ENCODE data around the gene PLVAP.
A peak's percentile ranks its signal among the peaks of the same experiment; 100 is the strongest.

PLVAP gene

GRCh38 chr19:17333611-17334413, 43.3 kb downstream of the PLVAP start (continued):
- no peak for TF ChIP-seq AEBP2 (tag by site-specific recombination; IDR thresholded peaks at IDR 0.05; ENCODE audit: borderline replicate concordance)
- TF ChIP-seq ZNF792 (tag by site-specific recombination; IDR thresholded peaks at IDR 0.05), result no peak
- 0 out of 2 replicates have a peak, but pooled peaks have one; percentile 33 for TF ChIP-seq ZNF610 (tag by site-specific recombination; IDR thresholded peaks at IDR 0.05; ENCODE audit: borderline replicate concordance)
- no peak for TF ChIP-seq ZNF112 (tag by site-specific recombination; IDR thresholded peaks at IDR 0.05)
- TF ChIP-seq ZSCAN5A (tag by site-specific recombination; IDR thresholded peaks at IDR 0.05), result 0 out of 2 replicates have a peak, but pooled peaks have one; percentile 28
- TF ChIP-seq ZNF48 (tag by site-specific recombination; IDR thresholded peaks at IDR 0.05), result no peak
- TF ChIP-seq TCF7L2 (IDR thresholded peaks at IDR 0.05; ENCODE audit: borderline replicate concordance, low read depth, low read length), result no peak
- no peak for TF ChIP-seq ZNF157 (tag by site-specific recombination; IDR thresholded peaks at IDR 0.05)
- TF ChIP-seq ZNF23 (tag by site-specific recombination; IDR thresholded peaks at IDR 0.05; ENCODE audit: borderline replicate concordance), result no peak
- no peak for TF ChIP-seq SETDB1 (IDR thresholded peaks at IDR 0.05; ENCODE audit: insufficient read length, low read length)
- no peak for TF ChIP-seq ZNF423 (tag by site-specific recombination; IDR thresholded peaks at IDR 0.05)
- TF ChIP-seq HIC1 (tag by site-specific recombination; IDR thresholded peaks at IDR 0.05), result peak; percentile 48
- no peak for TF ChIP-seq ZNF266 (tag by site-specific recombination; IDR thresholded peaks at IDR 0.05; ENCODE audit: low read depth)
- TF ChIP-seq ZEB2 (tag by site-specific recombination; IDR thresholded peaks at IDR 0.05), result peak; percentile 90
- TF ChIP-seq ZBTB26 (tag by site-specific recombination; optimal IDR thresholded peaks at IDR 0.05), result no peak
- 0 out of 2 replicates have a peak, but pooled peaks have one; percentile 40 for TF ChIP-seq ZNF121 (tag by site-specific recombination; IDR thresholded peaks at IDR 0.05)
- TF ChIP-seq ZNF391 (tag by site-specific recombination; IDR thresholded peaks at IDR 0.05; ENCODE audit: borderline replicate concordance, low read depth), result 0 out of 2 replicates have a peak, but pooled peaks have one; percentile 59
- TF ChIP-seq BCL6B (tag by site-specific recombination; IDR thresholded peaks at IDR 0.05), result no peak
- TF ChIP-seq SALL2 (tag by site-specific recombination; IDR thresholded peaks at IDR 0.05; ENCODE audit: borderline replicate concordance), result no peak
- no peak; the same call in 1 of the 2 replicates for TF ChIP-seq ZBTB48 (tag by site-specific recombination; IDR thresholded peaks at IDR 0.05)
- TF ChIP-seq ZNF362 (tag by site-specific recombination; IDR thresholded peaks at IDR 0.05), result no peak
- TF ChIP-seq SCRT1 (tag by site-specific recombination; IDR thresholded peaks at IDR 0.05; ENCODE audit: borderline replicate concordance), result no peak
- no peak for TF ChIP-seq ZNF302 (tag by site-specific recombination; IDR thresholded peaks at IDR 0.05; ENCODE audit: low read depth)
- TF ChIP-seq OVOL3 (tag by site-specific recombination; IDR thresholded peaks at IDR 0.05), result no peak
- TF ChIP-seq ZSCAN16 (tag by site-specific recombination; IDR thresholded peaks at IDR 0.05), result no peak
- TF ChIP-seq ZBTB6 (tag by site-specific recombination; IDR thresholded peaks at IDR 0.05), result no peak; the same call in 1 of the 2 replicates
- TF ChIP-seq YY2 (tag by site-specific recombination; IDR thresholded peaks at IDR 0.05), result no peak

Data from HEK293 (cell line).